Activated T-helper 2 cell treated with anti-CD3 and anti-CD28 coated beads, Interferon-gamma antibody, Interleukin-2, Interleukin-4, amounts not matched to agents 10 μg/mL and 5 μg/mL and 100 μg/mL, durations not matched to agents 14 hours and 24 hours and 36 hours (primary cell): ENCODE results near the gene CNIH2. TPM values are rescaled to one million over a fixed set of nuclear protein-coding genes. Genes with fewer than 3 reads are reported as not detected.
A peak's percentile ranks its signal among the peaks of the same experiment; 100 is the strongest.

Source experiments
- DNase-seq: peaks from one replicate; pipeline ENCODE4 v3.0.0; 2021; ENCODE audit warnings: low spot score
- H3K27ac Mint-ChIP-seq: one replicate; pipeline ENCODE4 v1.8.0; 2021; ENCODE audit warnings: mixed read lengths
- H3K27me3 Mint-ChIP-seq: one replicate; pipeline ENCODE4 v1.8.0; 2021; ENCODE audit warnings: low read depth, mixed read lengths
- H3K36me3 Mint-ChIP-seq: one replicate; pipeline ENCODE4 v1.8.0; 2021; ENCODE audit warnings: low read depth, mixed read lengths
- H3K4me1 Mint-ChIP-seq: one replicate; pipeline ENCODE4 v1.8.0; 2021; ENCODE audit warnings: low read depth, mixed read lengths
- H3K4me3 Mint-ChIP-seq: one replicate; pipeline ENCODE4 v1.8.0; 2021; ENCODE audit warnings: low read depth, mild to moderate bottlenecking, moderate library complexity, mixed read lengths
- H3K9me3 Mint-ChIP-seq: one replicate; pipeline ENCODE4 v1.8.0; 2021; ENCODE audit warnings: mixed read lengths
- intact Hi-C: fragments of 100-400 bp; cut with micrococcal nuclease; formaldehyde crosslinking; loops from one replicate; pipeline ENCODE4 v1.15.1; 2023
- total RNA-seq: library from RNA; stranded (reverse); gene quantifications from 2 replicates; pipeline ENCODE4 v1.2.3, GENCODE V29; 2022

CNIH2 gene
- total RNA-seq, 1 donor from 2014 or later = 0.91 TPM

- Mint-ChIP-seq H3K4me1 (peaks cover 8% of the 10 kb centered on the region), H3K36me3 (no peaks in the 10 kb centered on the region), H3K4me3 (peak overlapping the region; percentile 93), H3K9me3 (no peaks in the 10 kb centered on the region), H3K27ac (peak overlapping the region; percentile 96), H3K27me3 (no peaks in the 10 kb centered on the region)
- DNase-seq = no peak
- intact Hi-C loops = loop anchor here (2.0 kb wide), 1 partner anchor 75 kb away; no protein-coding TSS in a partner anchor
Measured at GRCh38 chr11:66311470-66311964, 33.5 kb downstream of the CNIH2 start.

- intact Hi-C loops = loop anchor here (1.0 to 2.0 kb wide), 5 partner anchors 16 to 75 kb away; partner anchors contain the start of genes BRMS1 and YIF1A
- peak; percentile 92 for DNase-seq
- Mint-ChIP-seq H3K4me1 (peaks cover 8% of the 10 kb centered on the region), H3K27me3 (no peaks in the 10 kb centered on the region), H3K4me3 (peak overlapping the region; percentile 93), H3K36me3 (no peaks in the 10 kb centered on the region), H3K27ac (peak overlapping the region; percentile 96), H3K9me3 (no peaks in the 10 kb centered on the region)
Measured at GRCh38 chr11:66311965-66312548, 34.1 kb downstream of the CNIH2 start.

GRCh38 chr11:66312549-66313320 lies 34.8 kb downstream of the CNIH2 start:
- intact Hi-C loops = loop anchor here (1.0 to 2.0 kb wide), 4 partner anchors 16 to 46 kb away; partner anchors contain the start of genes BRMS1 and YIF1A
- no peaks in the 10 kb centered on the region for H3K9me3 Mint-ChIP-seq
- H3K27ac Mint-ChIP-seq = peak overlapping the region; percentile 96
- no peaks in the 10 kb centered on the region for H3K27me3 Mint-ChIP-seq
- H3K4me3 Mint-ChIP-seq = peak overlapping the region; percentile 93
- no peaks in the 10 kb centered on the region for H3K36me3 Mint-ChIP-seq
- peak; percentile 96 for DNase-seq
- H3K4me1 Mint-ChIP-seq = peaks cover 10% of the 10 kb centered on the region

- H3K4me3 Mint-ChIP-seq = peak overlapping the region; percentile 93
- H3K27ac Mint-ChIP-seq = no peak overlapping the region
- H3K4me1 Mint-ChIP-seq = peaks cover 16% of the 10 kb centered on the region
- H3K9me3 Mint-ChIP-seq = no peaks in the 10 kb centered on the region
- no peak for DNase-seq
- H3K36me3 Mint-ChIP-seq = no peaks in the 10 kb centered on the region
- H3K27me3 Mint-ChIP-seq = no peaks in the 10 kb centered on the region
- intact Hi-C loops = loop anchor here (2.0 kb wide), 2 partner anchors 31 to 47 kb away; partner anchors contain the start of gene BRMS1
Measured at GRCh38 chr11:66313321-66314185, 35.6 kb downstream of the CNIH2 start.

- Mint-ChIP-seq H3K36me3 (no peaks in the 10 kb centered on the region), H3K27me3 (no peaks in the 10 kb centered on the region), H3K4me3 (peak overlapping the region; percentile 23), H3K27ac (peak overlapping the region; percentile 15), H3K9me3 (no peaks in the 10 kb centered on the region), H3K4me1 (peaks cover 22% of the 10 kb centered on the region)
- no peak for DNase-seq
- intact Hi-C loops = no loop called here
Measured at GRCh38 chr11:66314186-66314501, 36.2 kb downstream of the CNIH2 start.

- Mint-ChIP-seq H3K27ac (no peak overlapping the region), H3K4me1 (peaks cover 22% of the 10 kb centered on the region), H3K9me3 (peaks cover under 1% of the 10 kb centered on the region), H3K36me3 (no peaks in the 10 kb centered on the region), H3K27me3 (no peaks in the 10 kb centered on the region), H3K4me3 (no peak overlapping the region)
- no peak for DNase-seq
- intact Hi-C loops = no loop called here
Measured at GRCh38 chr11:66314561-66315497, 36.9 kb downstream of the CNIH2 start.

GRCh38 chr11:66315498-66315885 lies 37.5 kb downstream of the CNIH2 start:
- H3K36me3 Mint-ChIP-seq = no peaks in the 10 kb centered on the region
- peaks cover 22% of the 10 kb centered on the region for H3K4me1 Mint-ChIP-seq
- no peaks in the 10 kb centered on the region for H3K27me3 Mint-ChIP-seq
- peaks cover 6% of the 10 kb centered on the region for H3K9me3 Mint-ChIP-seq
- H3K27ac Mint-ChIP-seq = no peak overlapping the region
- no peak for DNase-seq
- intact Hi-C loops = no loop called here
- no peak overlapping the region for H3K4me3 Mint-ChIP-seq

GRCh38 chr11:66315921-66316811 lies 38.2 kb downstream of the CNIH2 start:
- Mint-ChIP-seq H3K27me3 (no peaks in the 10 kb centered on the region), H3K4me3 (no peak overlapping the region), H3K4me1 (peaks cover 22% of the 10 kb centered on the region), H3K9me3 (peaks cover 6% of the 10 kb centered on the region), H3K27ac (no peak overlapping the region), H3K36me3 (no peaks in the 10 kb centered on the region)
- intact Hi-C loops = no loop called here
- no peak for DNase-seq

GRCh38 chr11:66316849-66317251 lies 38.9 kb downstream of the CNIH2 start, which contains the start of gene CD248:
TSS of gene CD248 (minus strand) at chr11:66317044. CDS start at chr11:66317027, 17 bp downstream.
- Mint-ChIP-seq H3K4me3 (no peak within 1 kb of the TSS), H3K27me3 (no peaks in the 10 kb centered on the region), H3K36me3 (no peaks in the 10 kb centered on the region), H3K9me3 (peaks cover 6% of the 10 kb centered on the region), H3K27ac (peak within 1 kb of the TSS; percentile 28), H3K4me1 (peaks cover 21% of the 10 kb centered on the region)
- no peak for DNase-seq
- intact Hi-C loops = no loop called here

GRCh38 chr11:66317322-66317722 lies 39.3 kb downstream of the CNIH2 start:
- Mint-ChIP-seq H3K27me3 (no peaks in the 10 kb centered on the region), H3K4me3 (no peak overlapping the region), H3K9me3 (peaks cover 6% of the 10 kb centered on the region), H3K27ac (peak overlapping the region; percentile 28), H3K36me3 (no peaks in the 10 kb centered on the region), H3K4me1 (peaks cover 19% of the 10 kb centered on the region)
- intact Hi-C loops = no loop called here
- DNase-seq = no peak
